Measurements from ENCODE around the gene XIRP1. TPM values are rescaled to one million over a fixed set of nuclear protein-coding genes. Genes with fewer than 3 reads are reported as not detected.

Gene XIRP1
- total RNA-seq, 2 experiments from 2014 or later, result 0.62 to 0.72 TPM

DNA sequence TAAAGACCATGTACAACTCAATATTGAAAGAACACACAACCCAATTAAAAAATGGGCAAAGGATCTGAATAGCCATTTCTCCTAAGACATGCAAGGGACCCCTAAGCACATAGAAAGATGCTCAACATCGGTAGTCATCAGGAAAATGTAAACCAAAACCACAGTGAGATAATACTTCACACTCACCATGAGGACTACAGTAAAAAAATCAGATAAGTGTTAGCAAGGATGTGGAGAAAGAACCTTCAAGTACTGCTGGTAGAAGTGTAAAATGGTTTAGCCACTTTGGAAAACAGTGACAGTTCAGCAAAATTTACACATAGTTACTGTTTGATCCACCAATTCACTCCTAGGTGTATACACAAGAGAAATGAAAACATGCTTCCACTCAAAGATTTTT lies 30.1 kb upstream of the XIRP1 start:
- H3K27ac Mint-ChIP-seq, result no peak overlapping the region
- H3K4me3 Mint-ChIP-seq, result no peak overlapping the region
- CTCF ChIA-PET, result no interaction called here
- H3K4me1 Mint-ChIP-seq (ENCODE audit: low read depth), result no peaks in the 10 kb centered on the region
- DNase-seq, result no peak
- H3K9me3 Mint-ChIP-seq, result no peaks in the 10 kb centered on the region
- intact Hi-C loops (cut with micrococcal nuclease), result no loop called here
- peaks cover 6% of the 10 kb centered on the region for H3K27me3 Mint-ChIP-seq (ENCODE audit: low read depth)
- no peaks in the 10 kb centered on the region for H3K36me3 Mint-ChIP-seq (ENCODE audit: low read depth)

- Mint-ChIP-seq H3K36me3 (ENCODE audit: low read depth) (no peaks in the 10 kb centered on the region), H3K4me3 (no peak overlapping the region), H3K4me1 (ENCODE audit: low read depth) (no peaks in the 10 kb centered on the region), H3K27me3 (ENCODE audit: low read depth) (peaks cover 12% of the 10 kb centered on the region), H3K9me3 (no peaks in the 10 kb centered on the region), H3K27ac (no peak overlapping the region)
- CTCF ChIA-PET, result interaction anchor here (1.2 to 1.4 kb wide), 2 partner anchors 31 to 67 kb away, joined by 3 to 5 read pairs; no protein-coding TSS in a partner anchor
- DNase-seq, result no peak
- intact Hi-C loops (cut with micrococcal nuclease), result no loop called here
Measured at GRCh38 chr3:39221141-39221530, 28.7 kb upstream of the XIRP1 start.

GRCh38 chr3:39220407-39221140 lies 28.2 kb upstream of the XIRP1 start:
- no peaks in the 10 kb centered on the region for H3K36me3 Mint-ChIP-seq (ENCODE audit: low read depth)
- intact Hi-C loops (cut with micrococcal nuclease), result no loop called here
- no peak overlapping the region for H3K27ac Mint-ChIP-seq
- CTCF ChIA-PET, result interaction anchor here (0.6 to 1.4 kb wide), 4 partner anchors 8 to 68 kb away, joined by 3 to 5 read pairs (median 3); no protein-coding TSS in a partner anchor
- H3K9me3 Mint-ChIP-seq, result no peaks in the 10 kb centered on the region
- DNase-seq, result no peak
- no peak overlapping the region for H3K4me3 Mint-ChIP-seq
- no peaks in the 10 kb centered on the region for H3K4me1 Mint-ChIP-seq (ENCODE audit: low read depth)
- H3K27me3 Mint-ChIP-seq (ENCODE audit: low read depth), result peaks cover 12% of the 10 kb centered on the region

DNA sequence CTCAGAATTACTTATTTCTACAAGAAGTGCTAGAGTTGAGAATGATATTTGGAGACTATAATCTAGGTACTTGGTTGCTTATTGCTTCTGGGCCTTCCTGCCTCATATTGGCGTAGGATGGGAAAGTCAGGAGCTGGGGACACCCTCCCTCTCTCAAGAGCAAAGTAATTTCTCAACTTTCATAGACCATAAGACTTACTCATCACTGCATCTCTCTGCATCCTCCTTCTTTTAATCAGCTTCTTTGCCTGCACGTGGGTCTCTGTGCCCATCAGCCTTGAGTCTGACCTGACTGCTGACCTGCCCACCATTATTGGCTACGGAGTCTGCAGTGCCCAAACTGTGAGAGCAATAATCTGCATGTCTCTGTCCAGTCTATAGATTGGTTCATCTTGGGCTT lies 27.3 kb upstream of the XIRP1 start:
- Mint-ChIP-seq H3K4me1 (ENCODE audit: low read depth) (no peaks in the 10 kb centered on the region), H3K4me3 (no peak overlapping the region), H3K36me3 (ENCODE audit: low read depth) (no peaks in the 10 kb centered on the region), H3K9me3 (no peaks in the 10 kb centered on the region), H3K27me3 (ENCODE audit: low read depth) (peaks cover 12% of the 10 kb centered on the region), H3K27ac (no peak overlapping the region)
- DNase-seq, result no peak
- CTCF ChIA-PET, result interaction anchor here (1.1 to 1.8 kb wide), 2 partner anchors 11 to 73 kb away, joined by 3 to 4 read pairs; no protein-coding TSS in a partner anchor
- intact Hi-C loops (cut with micrococcal nuclease), result no loop called here

DNA sequence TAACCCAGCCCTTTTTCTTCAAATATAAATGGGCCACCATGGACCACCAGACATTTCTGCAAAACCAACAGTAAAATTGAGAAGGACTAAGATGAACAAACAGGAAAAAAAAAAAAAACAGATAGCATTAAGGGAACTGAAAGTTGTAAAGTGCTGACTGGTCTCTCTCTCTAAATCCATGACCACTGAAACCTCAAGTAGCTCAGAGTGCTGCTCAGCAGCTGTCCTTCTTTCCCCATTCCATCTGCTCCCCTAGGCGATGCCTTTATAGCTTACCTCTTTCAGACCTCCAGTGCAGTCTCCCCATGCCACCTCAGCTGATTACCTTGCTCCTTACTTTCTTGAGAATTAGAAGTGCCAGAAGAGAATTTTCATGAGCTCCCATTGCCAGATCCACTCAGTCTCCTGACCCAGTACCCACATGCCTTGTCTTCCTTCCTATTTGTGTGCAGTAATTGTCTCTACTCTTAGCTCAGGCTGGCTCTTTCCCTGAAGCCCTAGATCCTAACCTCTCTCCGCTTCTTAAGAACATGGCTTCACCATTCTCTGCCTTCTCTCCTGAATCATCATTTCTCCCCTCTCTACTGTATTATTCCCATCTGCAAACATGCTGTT lies 23.9 kb upstream of the XIRP1 start:
- Mint-ChIP-seq H3K36me3 (ENCODE audit: low read depth) (no peaks in the 10 kb centered on the region), H3K4me1 (ENCODE audit: low read depth) (no peaks in the 10 kb centered on the region), H3K27me3 (ENCODE audit: low read depth) (peaks cover 12% of the 10 kb centered on the region), H3K9me3 (no peaks in the 10 kb centered on the region), H3K4me3 (no peak overlapping the region), H3K27ac (no peak overlapping the region)
- DNase-seq, result no peak
- intact Hi-C loops (cut with micrococcal nuclease), result loop anchor here (2.0 kb wide), 1 partner anchor 17 kb away; no protein-coding TSS in a partner anchor
- CTCF ChIA-PET, result interaction anchor here (0.6 to 4.5 kb wide), 4 partner anchors 16 to 100 kb away, joined by 3 to 21 read pairs (median 4); no protein-coding TSS in a partner anchor

DNA sequence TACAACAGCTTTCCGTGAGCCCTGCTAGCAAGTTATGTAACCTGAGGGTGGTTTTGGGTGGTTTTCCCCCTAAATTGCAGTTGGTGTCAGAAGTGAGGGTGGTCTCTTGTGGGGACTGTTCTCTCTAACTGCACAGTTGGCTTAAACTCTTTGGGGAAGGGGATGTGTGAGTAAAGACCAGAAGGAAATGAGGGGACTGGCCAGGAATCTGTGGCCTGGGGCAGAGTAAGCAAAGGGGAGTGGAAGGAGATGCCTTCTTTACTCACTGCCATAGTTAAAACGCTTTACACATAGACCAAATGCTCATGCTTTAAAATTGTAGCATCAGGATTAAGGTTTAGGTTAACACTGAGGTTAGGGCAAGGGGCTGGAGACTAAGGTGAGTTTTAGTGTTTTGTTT lies 21.2 kb upstream of the XIRP1 start:
- DNase-seq, result no peak
- Mint-ChIP-seq H3K27ac (no peak overlapping the region), H3K27me3 (ENCODE audit: low read depth) (peaks cover 8% of the 10 kb centered on the region), H3K9me3 (no peaks in the 10 kb centered on the region), H3K4me3 (no peak overlapping the region), H3K4me1 (ENCODE audit: low read depth) (peaks cover 4% of the 10 kb centered on the region), H3K36me3 (ENCODE audit: low read depth) (no peaks in the 10 kb centered on the region)
- intact Hi-C loops (cut with micrococcal nuclease), result no loop called here
- CTCF ChIA-PET, result interaction anchor here (1.2 to 1.5 kb wide), 2 partner anchors 74 to 78 kb away, joined by 3 to 5 read pairs; no protein-coding TSS in a partner anchor

DNA sequence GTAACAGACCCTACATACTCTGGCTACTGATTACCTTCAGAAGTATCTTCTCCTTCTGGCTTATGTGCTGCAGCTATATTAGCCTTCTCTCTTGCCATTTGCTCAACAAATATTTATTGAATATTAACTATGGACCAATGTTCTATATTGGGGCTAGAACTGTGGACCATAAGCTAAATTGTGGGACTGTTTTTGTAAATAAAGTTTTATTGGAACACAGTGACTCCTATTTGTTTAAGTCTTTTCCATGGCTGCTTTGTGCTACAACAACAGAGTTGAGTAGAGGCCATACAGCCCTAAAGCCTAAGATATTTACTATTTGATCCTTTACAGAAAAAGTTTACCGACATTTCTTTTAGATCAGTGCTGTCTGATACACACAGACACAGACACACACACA lies 20.3 kb upstream of the XIRP1 start:
- Mint-ChIP-seq H3K4me3 (no peak overlapping the region), H3K9me3 (no peaks in the 10 kb centered on the region), H3K4me1 (ENCODE audit: low read depth) (peaks cover 8% of the 10 kb centered on the region), H3K36me3 (ENCODE audit: low read depth) (no peaks in the 10 kb centered on the region), H3K27me3 (ENCODE audit: low read depth) (peaks cover 8% of the 10 kb centered on the region), H3K27ac (no peak overlapping the region)
- intact Hi-C loops (cut with micrococcal nuclease), result no loop called here
- DNase-seq, result no peak
- CTCF ChIA-PET, result interaction anchor here (0.8 kb wide), 1 partner anchor 21 kb away, joined by 3 read pairs; no protein-coding TSS in a partner anchor

GRCh38 chr3:39211332-39212130 lies 19.1 kb upstream of the XIRP1 start:
- DNase-seq, result no peak
- Mint-ChIP-seq H3K4me1 (ENCODE audit: low read depth) (peaks cover 8% of the 10 kb centered on the region), H3K36me3 (ENCODE audit: low read depth) (no peaks in the 10 kb centered on the region), H3K27ac (no peak overlapping the region), H3K9me3 (no peaks in the 10 kb centered on the region), H3K27me3 (ENCODE audit: low read depth) (peaks cover 2% of the 10 kb centered on the region), H3K4me3 (no peak overlapping the region)
- CTCF ChIA-PET, result interaction anchor here (0.9 to 1.2 kb wide), 4 partner anchors 21 to 110 kb away, joined by 3 to 4 read pairs (median 3); no protein-coding TSS in a partner anchor
- intact Hi-C loops (cut with micrococcal nuclease), result no loop called here

- Mint-ChIP-seq H3K27me3 (ENCODE audit: low read depth) (no peaks in the 10 kb centered on the region), H3K9me3 (peaks cover under 1% of the 10 kb centered on the region), H3K27ac (no peak overlapping the region), H3K4me3 (no peak overlapping the region), H3K4me1 (ENCODE audit: low read depth) (peaks cover 8% of the 10 kb centered on the region), H3K36me3 (ENCODE audit: low read depth) (no peaks in the 10 kb centered on the region)
- intact Hi-C loops (cut with micrococcal nuclease), result no loop called here
- DNase-seq, result no peak
- CTCF ChIA-PET, result interaction anchor here (1.3 to 3.2 kb wide), 2 partner anchors 78 to 82 kb away, joined by 4 to 21 read pairs; no protein-coding TSS in a partner anchor
Measured at GRCh38 chr3:39210078-39210477, 17.7 kb upstream of the XIRP1 start.

DNA sequence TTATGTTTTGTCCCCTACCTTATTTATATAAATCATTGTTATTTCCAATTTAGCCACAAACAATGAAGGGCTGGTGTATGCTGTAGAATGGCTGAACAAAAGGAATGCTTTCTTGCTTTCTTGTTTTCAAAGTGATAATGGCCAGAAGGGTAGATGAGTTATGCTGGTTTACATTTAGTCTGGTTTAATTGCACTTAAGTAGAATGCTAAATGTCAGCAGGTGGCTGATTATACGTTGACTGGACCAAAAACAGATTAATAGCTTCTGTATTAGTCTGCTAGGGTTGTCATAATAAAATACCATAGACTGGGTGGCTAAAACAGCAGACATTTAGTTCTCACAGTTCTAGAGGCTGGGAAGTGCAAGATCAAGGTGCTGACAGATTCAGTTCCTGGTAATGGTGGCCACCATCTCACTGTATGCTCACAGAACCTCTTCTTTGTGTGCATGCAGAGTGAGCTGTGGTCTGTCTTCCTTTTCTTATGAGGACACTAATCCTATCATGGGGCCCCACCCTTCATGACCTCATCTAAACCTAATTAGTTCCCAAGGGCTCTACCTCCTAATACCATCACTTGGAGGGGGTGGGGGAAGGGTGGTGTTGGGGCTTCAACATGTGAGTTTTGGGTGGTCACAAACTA lies 17.1 kb upstream of the XIRP1 start:
- no peaks in the 10 kb centered on the region for H3K36me3 Mint-ChIP-seq (ENCODE audit: low read depth)
- CTCF ChIA-PET, result interaction anchor here (0.7 to 3.2 kb wide), 6 partner anchors 10 to 153 kb away, joined by 3 to 21 read pairs (median 4); no protein-coding TSS in a partner anchor
- peaks cover 2% of the 10 kb centered on the region for H3K9me3 Mint-ChIP-seq
- no peak overlapping the region for H3K27ac Mint-ChIP-seq
- peaks cover 8% of the 10 kb centered on the region for H3K4me1 Mint-ChIP-seq (ENCODE audit: low read depth)
- intact Hi-C loops (cut with micrococcal nuclease), result loop anchor here (2.0 to 5.0 kb wide), 2 partner anchors 101 to 173 kb away; partner anchors contain the start of gene SLC25A38
- H3K4me3 Mint-ChIP-seq, result no peak overlapping the region
- no peak for DNase-seq
- H3K27me3 Mint-ChIP-seq (ENCODE audit: low read depth), result no peaks in the 10 kb centered on the region

DNA sequence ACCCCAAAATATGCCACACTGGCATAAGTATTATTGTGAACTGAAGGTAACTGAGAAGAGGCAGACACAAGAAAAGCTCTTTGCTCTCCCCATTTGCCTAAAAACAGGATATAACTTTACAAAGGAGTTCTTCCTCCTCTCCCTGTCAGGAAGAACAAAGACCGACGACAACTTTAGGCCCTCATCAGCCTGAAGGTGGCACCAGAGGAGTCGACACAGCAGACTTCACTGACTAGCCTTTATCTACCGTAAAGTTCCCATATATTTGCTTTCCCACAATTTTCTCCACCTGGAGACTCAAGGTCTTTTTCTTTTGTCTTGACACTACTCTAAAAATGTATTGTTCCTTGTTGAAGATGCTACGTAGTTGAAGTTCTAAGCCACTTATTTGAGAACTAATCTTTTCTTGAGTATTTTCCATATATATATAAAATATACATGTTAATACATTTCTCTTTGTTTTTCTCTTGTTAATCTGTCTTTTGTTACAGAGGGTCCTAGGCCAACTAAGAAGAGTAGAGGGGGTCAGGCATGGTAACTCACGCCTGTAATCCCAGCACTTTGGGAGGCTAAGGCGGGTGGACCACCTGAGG lies 16.2 kb upstream of the XIRP1 start:
- H3K27ac Mint-ChIP-seq, result no peak overlapping the region
- intact Hi-C loops (cut with micrococcal nuclease), result loop anchor here (1.0 to 5.0 kb wide), 6 partner anchors 19 to 174 kb away; partner anchors contain the start of gene SLC25A38

More for the DNA sequence above, 16.2 kb upstream of the XIRP1 start:
- H3K9me3 Mint-ChIP-seq, result peaks cover 2% of the 10 kb centered on the region
- DNase-seq, result peak; percentile 72
- H3K4me3 Mint-ChIP-seq, result no peak overlapping the region
- CTCF ChIA-PET, result interaction anchor here (0.7 to 3.2 kb wide), 12 partner anchors 11 to 168 kb away, joined by 3 to 21 read pairs (median 4); no protein-coding TSS in a partner anchor
- no peaks in the 10 kb centered on the region for H3K36me3 Mint-ChIP-seq (ENCODE audit: low read depth)
- H3K27me3 Mint-ChIP-seq (ENCODE audit: low read depth), result no peaks in the 10 kb centered on the region
- peaks cover 8% of the 10 kb centered on the region for H3K4me1 Mint-ChIP-seq (ENCODE audit: low read depth)
